ENCODE measurements around the gene LDB1. TPM values are rescaled to one million over a fixed set of nuclear protein-coding genes. Genes with fewer than 3 reads are reported as not detected.

Gene LDB1
- total RNA-seq, 4 donors from 2014 or later = 31.9 to 81.9 (median 54.1) TPM

- intact Hi-C loops (cut with DNase I; ENCODE audit: low total_unique reads) = no loop called here
- no peaks in the 10 kb centered on the region for H3K36me3 ChIP-seq
- no peaks in the 10 kb centered on the region for H3K4me1 ChIP-seq
- H3K27ac ChIP-seq = no peak overlapping the region
- WGBS, 2 donors (ENCODE audit: low coverage in 1 of 2) = 95% methylated on average over 3 of the region's 3 CpGs; no CpG with 5 or more reads in 1 of the 2 donors
- no peak for DNase-seq
- TF ChIP-seq POLR2AphosphoS5 (IDR thresholded peaks at IDR 0.05) (no peak), POLR2A (IDR thresholded peaks at IDR 0.05) (no peak), EP300 (IDR thresholded peaks at IDR 0.05; ENCODE audit: low read depth) (no peak)
- TF ChIP-seq, protein P1, sequence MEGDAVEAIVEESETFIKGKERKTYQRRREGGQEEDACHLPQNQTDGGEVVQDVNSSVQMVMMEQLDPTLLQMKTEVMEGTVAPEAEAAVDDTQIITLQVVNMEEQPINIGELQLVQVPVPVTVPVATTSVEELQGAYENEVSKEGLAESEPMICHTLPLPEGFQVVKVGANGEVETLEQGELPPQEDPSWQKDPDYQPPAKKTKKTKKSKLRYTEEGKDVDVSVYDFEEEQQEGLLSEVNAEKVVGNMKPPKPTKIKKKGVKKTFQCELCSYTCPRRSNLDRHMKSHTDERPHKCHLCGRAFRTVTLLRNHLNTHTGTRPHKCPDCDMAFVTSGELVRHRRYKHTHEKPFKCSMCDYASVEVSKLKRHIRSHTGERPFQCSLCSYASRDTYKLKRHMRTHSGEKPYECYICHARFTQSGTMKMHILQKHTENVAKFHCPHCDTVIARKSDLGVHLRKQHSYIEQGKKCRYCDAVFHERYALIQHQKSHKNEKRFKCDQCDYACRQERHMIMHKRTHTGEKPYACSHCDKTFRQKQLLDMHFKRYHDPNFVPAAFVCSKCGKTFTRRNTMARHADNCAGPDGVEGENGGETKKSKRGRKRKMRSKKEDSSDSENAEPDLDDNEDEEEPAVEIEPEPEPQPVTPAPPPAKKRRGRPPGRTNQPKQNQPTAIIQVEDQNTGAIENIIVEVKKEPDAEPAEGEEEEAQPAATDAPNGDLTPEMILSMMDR (IDR thresholded peaks at IDR 0.05) = no peak
- no peak overlapping the region for H3K4me3 ChIP-seq
- no peaks in the 10 kb centered on the region for H3K27me3 ChIP-seq
- H3K9me3 ChIP-seq = no peaks in the 10 kb centered on the region
- in situ Hi-C loops (cut with MboI; ENCODE audit: low pct_ligation_motif_present in 1 of 4, low pct_unique_long_range_greater_than_20kb in 1 of 4, low sequenced_read_pairs in 3 of 4) = no loop called here
These were observed 36.6 kb downstream of the LDB1 start for GRCh38 chr10:102083541-102083940.

DNA sequence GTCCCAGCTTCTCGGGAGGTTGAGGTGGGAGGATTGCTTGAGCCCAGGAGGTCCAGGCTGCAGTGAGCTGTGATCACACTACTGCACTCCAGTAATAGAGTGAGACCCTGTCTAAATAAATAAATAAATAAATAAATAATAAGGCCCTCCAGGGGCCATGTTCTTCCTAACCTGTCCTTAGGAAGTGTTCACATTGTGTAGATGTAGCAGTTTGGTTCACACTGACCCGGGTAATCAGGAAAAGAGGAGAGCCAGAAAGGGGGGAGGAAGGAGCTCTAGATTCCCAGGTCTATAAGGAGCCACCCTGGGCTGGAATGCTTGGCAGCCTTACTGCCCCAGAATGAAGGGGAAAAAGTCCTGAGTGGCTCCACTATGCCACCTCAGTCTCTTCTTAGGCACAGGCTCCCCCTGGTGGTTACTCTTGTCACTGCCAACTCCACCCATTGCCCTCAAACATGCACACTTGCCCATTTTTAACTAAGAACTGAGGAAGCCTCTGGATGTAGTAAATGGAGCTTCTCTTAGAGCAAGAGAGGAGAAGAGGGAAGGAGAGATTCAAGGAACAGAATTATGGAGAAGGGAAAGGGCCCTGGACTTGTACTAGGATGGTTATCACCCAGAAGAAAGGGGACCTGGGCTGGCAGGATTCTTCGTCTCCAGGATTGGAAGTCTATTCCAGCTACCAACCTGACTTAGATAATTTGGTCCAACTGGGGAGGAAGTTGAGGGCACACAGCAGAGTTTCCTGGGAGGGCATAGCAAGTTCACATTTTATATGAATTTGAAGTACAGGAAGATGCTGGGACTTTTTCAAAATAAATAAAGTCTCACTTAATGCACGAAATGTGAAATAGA is 47.3 kb downstream of the LDB1 start:
- peaks cover 0 to 15% (median 2%) of the 10 kb centered on the region in 4 donors for H3K4me1 ChIP-seq
- TF ChIP-seq, protein P1 (IDR thresholded peaks at IDR 0.05) = peak; percentile 88 to 93 (median 90)
- TF ChIP-seq POLR2AphosphoS5 (IDR thresholded peaks at IDR 0.05) = no peak
- in situ Hi-C loops (cut with MboI; ENCODE audit: low pct_ligation_motif_present in 1 of 4, low pct_unique_long_range_greater_than_20kb in 1 of 4, low sequenced_read_pairs in 3 of 4) (no loop called here), intact Hi-C loops (cut with DNase I; ENCODE audit: low total_unique reads) (no loop called here)
- no peaks in the 10 kb centered on the region for H3K27me3 ChIP-seq
- no peak overlapping the region for H3K27ac ChIP-seq
- DNase-seq = peak; percentile 86
- no peak overlapping the region for H3K4me3 ChIP-seq
- 75 to 94% methylated on average over 2 to 4 of the region's 4 CpGs for WGBS, 2 donors (ENCODE audit: low coverage in 1 of 2)
- no peaks in the 10 kb centered on the region for H3K36me3 ChIP-seq
- H3K9me3 ChIP-seq = no peaks in the 10 kb centered on the region

DNA sequence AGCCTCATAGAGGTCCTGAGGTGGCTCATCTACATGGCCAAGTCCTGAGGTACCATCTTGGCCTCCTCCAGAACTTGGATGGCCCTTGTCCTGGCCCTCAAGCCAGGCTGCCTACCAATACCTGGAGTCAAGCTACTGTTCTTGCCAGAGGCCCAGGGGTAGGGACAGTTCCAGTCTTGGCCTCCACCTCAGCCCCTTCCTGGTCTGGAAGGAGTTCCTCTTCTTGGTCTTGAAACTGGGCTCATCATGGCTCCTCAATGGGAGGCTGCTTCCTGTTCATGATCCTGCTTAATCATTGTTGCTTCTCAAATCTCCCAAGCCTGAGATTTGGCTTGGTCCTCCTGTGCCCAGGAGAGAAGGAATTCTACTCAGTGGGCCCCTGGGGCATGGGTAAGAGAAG is 51.1 kb downstream of the LDB1 start:
- no peak overlapping the region for H3K27ac ChIP-seq
- in situ Hi-C loops (cut with MboI; ENCODE audit: low pct_ligation_motif_present in 1 of 4, low pct_unique_long_range_greater_than_20kb in 1 of 4, low sequenced_read_pairs in 3 of 4) = no loop called here

DNA sequence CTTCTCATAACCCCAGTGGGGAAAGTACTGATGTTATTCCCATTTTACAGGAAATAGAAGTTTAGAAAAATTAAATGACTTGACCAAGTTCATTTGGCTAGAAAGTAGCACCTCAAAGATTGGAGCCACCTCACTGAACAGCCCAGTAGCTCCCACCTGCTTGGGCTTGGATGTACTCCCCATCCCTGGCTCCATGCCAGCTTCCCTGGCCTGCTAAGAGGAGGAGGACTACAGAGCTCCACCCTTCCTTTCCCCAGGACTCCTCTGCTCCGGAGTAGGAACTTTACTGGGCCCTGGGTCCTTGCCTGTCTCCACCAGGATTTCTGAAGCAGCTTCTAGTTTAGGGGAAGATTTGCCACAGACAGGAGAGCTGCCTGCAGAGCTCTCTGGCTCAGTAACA is 52.0 kb downstream of the LDB1 start:
- H3K27me3 ChIP-seq = no peaks in the 10 kb centered on the region
- no peak for TF ChIP-seq EP300 (IDR thresholded peaks at IDR 0.05; ENCODE audit: low read depth)
- TF ChIP-seq, protein P1 (IDR thresholded peaks at IDR 0.05) = no peak
- no peak for TF ChIP-seq POLR2AphosphoS5 (IDR thresholded peaks at IDR 0.05)
- no peak for TF ChIP-seq POLR2A (IDR thresholded peaks at IDR 0.05)
- peak; percentile 27 for DNase-seq
- no peak overlapping the region for H3K27ac ChIP-seq
- no peaks in the 10 kb centered on the region for H3K9me3 ChIP-seq
- in situ Hi-C loops (cut with MboI; ENCODE audit: low pct_ligation_motif_present in 1 of 4, low pct_unique_long_range_greater_than_20kb in 1 of 4, low sequenced_read_pairs in 3 of 4) = no loop called here
- 20 to 43% methylated on average over 1 of the region's 1 CpG for WGBS, 2 donors (ENCODE audit: low coverage in 1 of 2)
- no peak overlapping the region for H3K4me3 ChIP-seq
- H3K4me1 ChIP-seq = peaks cover 15 to 39% (median 21%) of the 10 kb centered on the region in 4 donors
- H3K36me3 ChIP-seq = no peaks in the 10 kb centered on the region
- intact Hi-C loops (cut with DNase I; ENCODE audit: low total_unique reads) = no loop called here

More for the DNA sequence above, 51.1 kb downstream of the LDB1 start:
- Histone ChIP-seq H3K27me3 (no peaks in the 10 kb centered on the region), H3K4me3 (no peak overlapping the region), H3K4me1 (peaks cover 15 to 39% (median 21%) of the 10 kb centered on the region in 4 donors), H3K36me3 (no peaks in the 10 kb centered on the region), H3K9me3 (no peaks in the 10 kb centered on the region)
- intact Hi-C loops (cut with DNase I; ENCODE audit: low total_unique reads) = no loop called here
- no peak for TF ChIP-seq POLR2AphosphoS5 (IDR thresholded peaks at IDR 0.05)
- TF ChIP-seq, protein P1 (IDR thresholded peaks at IDR 0.05) = no peak
- no peak for TF ChIP-seq EP300 (IDR thresholded peaks at IDR 0.05; ENCODE audit: low read depth)
- no peak for TF ChIP-seq POLR2A (IDR thresholded peaks at IDR 0.05)
- no peak for DNase-seq
